ENCODE results near the gene HADHA. TPM values are rescaled to one million over a fixed set of nuclear protein-coding genes. Genes with fewer than 3 reads are reported as not detected.

HADHA gene
- total RNA-seq, 4 donors from 2014 or later, result 93.8 to 151 (median 110) TPM

DNA sequence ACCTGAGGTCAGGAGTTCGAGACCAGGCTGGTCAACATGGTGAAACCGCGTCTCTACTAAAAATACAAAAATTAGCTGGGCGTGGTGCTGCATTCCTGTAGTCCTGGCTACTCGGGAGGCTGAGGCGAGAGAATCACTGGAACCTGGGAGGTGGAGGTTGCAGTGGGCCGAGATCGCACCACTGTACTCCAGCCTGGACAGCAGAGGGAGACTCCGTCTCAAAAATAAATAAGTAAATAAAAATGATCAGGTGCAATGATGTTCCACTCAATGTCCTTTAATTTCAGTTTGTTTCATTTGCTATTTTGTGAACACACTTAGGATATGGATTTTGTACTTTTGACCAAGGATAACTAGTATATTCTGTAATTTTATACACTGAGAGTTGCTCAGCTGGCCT lies 9.3 kb downstream of the HADHA start:
- H3K27me3 ChIP-seq, result no peaks in the 10 kb centered on the region
- H3K27ac ChIP-seq, result no peak overlapping the region
- intact Hi-C loops (cut with DNase I; ENCODE audit: low total_unique reads), result no loop called here
- no peaks in the 10 kb centered on the region for H3K4me1 ChIP-seq
- H3K4me3 ChIP-seq, result no peak overlapping the region
- peaks cover 0 to 2% of the 10 kb centered on the region in 2 donors for H3K36me3 ChIP-seq
- TF ChIP-seq, protein P1, sequence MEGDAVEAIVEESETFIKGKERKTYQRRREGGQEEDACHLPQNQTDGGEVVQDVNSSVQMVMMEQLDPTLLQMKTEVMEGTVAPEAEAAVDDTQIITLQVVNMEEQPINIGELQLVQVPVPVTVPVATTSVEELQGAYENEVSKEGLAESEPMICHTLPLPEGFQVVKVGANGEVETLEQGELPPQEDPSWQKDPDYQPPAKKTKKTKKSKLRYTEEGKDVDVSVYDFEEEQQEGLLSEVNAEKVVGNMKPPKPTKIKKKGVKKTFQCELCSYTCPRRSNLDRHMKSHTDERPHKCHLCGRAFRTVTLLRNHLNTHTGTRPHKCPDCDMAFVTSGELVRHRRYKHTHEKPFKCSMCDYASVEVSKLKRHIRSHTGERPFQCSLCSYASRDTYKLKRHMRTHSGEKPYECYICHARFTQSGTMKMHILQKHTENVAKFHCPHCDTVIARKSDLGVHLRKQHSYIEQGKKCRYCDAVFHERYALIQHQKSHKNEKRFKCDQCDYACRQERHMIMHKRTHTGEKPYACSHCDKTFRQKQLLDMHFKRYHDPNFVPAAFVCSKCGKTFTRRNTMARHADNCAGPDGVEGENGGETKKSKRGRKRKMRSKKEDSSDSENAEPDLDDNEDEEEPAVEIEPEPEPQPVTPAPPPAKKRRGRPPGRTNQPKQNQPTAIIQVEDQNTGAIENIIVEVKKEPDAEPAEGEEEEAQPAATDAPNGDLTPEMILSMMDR (IDR thresholded peaks at IDR 0.05), result peak in 2 of 4 experiments; percentile 15 to 20
- TF ChIP-seq POLR2A (IDR thresholded peaks at IDR 0.05), result no peak
- no peaks in the 10 kb centered on the region for H3K9me3 ChIP-seq
- DNase-seq, result no peak

DNA sequence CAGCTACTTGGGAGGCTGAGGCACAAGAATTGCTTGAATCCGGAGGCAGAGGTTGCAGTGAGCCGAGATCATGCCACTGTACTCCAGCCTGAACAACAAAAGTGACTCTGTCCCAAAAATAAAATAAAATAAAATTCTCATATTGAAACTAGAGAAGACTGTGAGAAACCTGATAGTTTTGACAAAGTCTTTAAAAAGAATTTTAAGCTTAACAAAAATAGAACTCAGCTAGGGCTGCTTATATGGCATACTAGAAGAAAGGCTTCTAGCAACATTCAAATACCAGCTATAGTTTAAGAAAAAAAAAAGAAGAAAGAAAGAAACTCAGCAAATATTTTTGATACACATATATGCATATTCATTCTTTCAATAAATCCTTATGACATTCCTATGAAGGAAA lies 13.6 kb downstream of the HADHA start:
- no peaks in the 10 kb centered on the region for H3K27me3 ChIP-seq
- no peak overlapping the region for H3K27ac ChIP-seq
- H3K4me3 ChIP-seq, result no peak overlapping the region
- TF ChIP-seq POLR2A (IDR thresholded peaks at IDR 0.05), result no peak
- TF ChIP-seq, protein P1 (IDR thresholded peaks at IDR 0.05), result no peak
- intact Hi-C loops (cut with DNase I; ENCODE audit: low total_unique reads), result no loop called here
- no peak for DNase-seq
- H3K36me3 ChIP-seq, result peaks cover 0 to 2% of the 10 kb centered on the region in 2 donors
- no peaks in the 10 kb centered on the region for H3K9me3 ChIP-seq
- H3K4me1 ChIP-seq, result no peaks in the 10 kb centered on the region

DNA sequence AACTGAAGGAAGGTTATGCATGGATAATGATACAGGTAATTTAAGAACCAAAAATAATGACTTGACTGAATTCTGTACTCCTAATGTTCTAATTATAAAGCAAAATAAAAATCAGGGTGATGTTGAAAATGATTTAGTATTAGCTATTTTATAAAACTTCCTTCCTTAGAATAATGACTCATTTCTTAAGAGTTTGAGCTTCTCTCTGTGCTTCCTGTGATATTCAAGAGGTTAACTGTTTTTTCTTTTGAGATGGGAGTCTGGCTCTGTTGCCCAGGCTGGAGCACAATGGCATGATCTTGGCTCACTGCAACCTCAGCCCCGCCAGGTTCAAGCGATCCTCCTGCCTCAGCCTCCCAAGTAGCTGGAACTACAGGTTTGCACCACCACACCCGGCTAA lies 14.8 kb downstream of the HADHA start:
- Histone ChIP-seq H3K4me3 (no peak overlapping the region), H3K36me3 (no peaks in the 10 kb centered on the region), H3K27me3 (no peaks in the 10 kb centered on the region), H3K9me3 (no peaks in the 10 kb centered on the region), H3K27ac (no peak overlapping the region), H3K4me1 (no peaks in the 10 kb centered on the region)
- TF ChIP-seq, protein P1 (IDR thresholded peaks at IDR 0.05), result no peak
- no peak for TF ChIP-seq POLR2A (IDR thresholded peaks at IDR 0.05)
- intact Hi-C loops (cut with DNase I; ENCODE audit: low total_unique reads), result no loop called here
- DNase-seq, result no peak

DNA sequence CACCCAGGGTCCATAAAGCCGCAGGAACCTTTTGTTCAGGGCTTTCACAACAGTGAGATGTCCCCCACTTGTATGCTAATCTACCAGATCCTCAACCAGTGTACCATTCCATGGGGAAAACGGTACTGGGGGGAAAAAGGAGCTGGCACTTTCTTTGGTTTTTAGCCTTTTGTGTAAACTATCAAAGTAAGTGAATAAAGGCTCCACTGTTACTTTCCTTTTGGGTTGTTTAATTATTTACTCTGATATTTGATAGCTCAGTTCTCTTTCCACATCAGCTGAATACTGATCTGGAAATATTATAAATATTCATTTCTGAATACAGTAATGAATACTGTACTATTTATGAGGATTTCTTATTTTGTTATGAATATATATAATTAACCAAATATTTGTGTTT lies 20.3 kb downstream of the HADHA start:
- H3K36me3 ChIP-seq, result no peaks in the 10 kb centered on the region
- no peaks in the 10 kb centered on the region for H3K27me3 ChIP-seq
- H3K4me3 ChIP-seq, result no peak overlapping the region
- no peaks in the 10 kb centered on the region for H3K9me3 ChIP-seq
- TF ChIP-seq POLR2A (IDR thresholded peaks at IDR 0.05), result no peak
- TF ChIP-seq, protein P1 (IDR thresholded peaks at IDR 0.05), result no peak
- no peaks in the 10 kb centered on the region for H3K4me1 ChIP-seq
- intact Hi-C loops (cut with DNase I; ENCODE audit: low total_unique reads), result no loop called here
- DNase-seq, result no peak
- no peak overlapping the region for H3K27ac ChIP-seq

DNA sequence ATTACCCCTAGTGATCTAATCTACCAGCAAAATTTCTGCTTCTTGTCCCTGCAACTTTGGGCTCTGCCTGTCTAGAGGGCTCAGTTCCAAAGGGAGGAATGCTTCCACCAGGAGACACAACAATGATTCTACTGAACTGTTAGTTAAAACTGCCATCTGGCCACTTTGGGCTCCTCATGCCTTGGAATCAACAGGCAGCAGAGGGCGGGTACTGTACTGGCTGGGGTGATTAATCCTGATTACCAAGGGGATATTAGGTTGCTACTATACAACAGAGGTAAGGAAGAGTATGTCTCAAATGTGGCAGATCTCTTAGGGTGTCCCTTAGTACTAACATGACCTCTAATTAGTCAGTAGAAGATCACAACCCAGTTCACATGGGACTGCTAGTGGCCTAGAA lies 21.4 kb downstream of the HADHA start:
- TF ChIP-seq, protein P1 (IDR thresholded peaks at IDR 0.05), result no peak
- TF ChIP-seq POLR2A (IDR thresholded peaks at IDR 0.05), result no peak
- H3K4me3 ChIP-seq, result no peak overlapping the region
- no peaks in the 10 kb centered on the region for H3K36me3 ChIP-seq
- DNase-seq, result no peak
- intact Hi-C loops (cut with DNase I; ENCODE audit: low total_unique reads), result no loop called here
- H3K9me3 ChIP-seq, result no peaks in the 10 kb centered on the region
- no peaks in the 10 kb centered on the region for H3K27me3 ChIP-seq
- H3K27ac ChIP-seq, result no peak overlapping the region
- H3K4me1 ChIP-seq, result no peaks in the 10 kb centered on the region
